K562 (cell line): ENCODE results near the gene FGF11.

Source experiments
- BHLHE40 ChIP-seq: IDR thresholded peaks from 2 replicates; pipeline ENCODE4 v1.6.1; 2011; ENCODE audit warnings: low read length, improper control_type of control experiment
- FOSL1 ChIP-seq: fragments of 200-800 bp; sonication (Bioruptor generic); conservative IDR thresholded peaks from 2 replicates; pipeline ENCODE4 v1.6.1; 2016; ENCODE audit warnings: missing genetic modification characterization, missing compliant biosample characterization
- JUND ChIP-seq, 2 experiments: IDR thresholded peaks; 2 replicates in 1 of 2; 3 replicates in 1 of 2; pipeline ENCODE4 v1.6.1; 2011; ENCODE audit warnings: borderline replicate concordance in 2 of 2, low read depth in 2 of 2, low read length in 2 of 2, improper control_type of control experiment in 1 of 2, missing biosample characterization in 1 of 2, missing genetic modification characterization in 1 of 2, missing genetic modification reagents in 1 of 2
- MBD2 ChIP-seq: sonication (generic); IDR thresholded peaks from 2 replicates; pipeline ENCODE4 v1.6.1; 2016; ENCODE audit warnings: low read depth, borderline replicate concordance
- NFIC ChIP-seq: fragments of 450-650 bp; IDR thresholded peaks from 2 replicates; pipeline ENCODE4 v1.6.1; 2017; ENCODE audit warnings: mild to moderate bottlenecking, inconsistent platforms
- POLR2AphosphoS5 ChIP-seq: IDR thresholded peaks from 2 replicates; pipeline ENCODE4 v1.6.1; 2011; ENCODE audit warnings: mild to moderate bottlenecking, low read depth, low read length, moderate library complexity; ENCODE audit not compliant: control insufficient read depth, insufficient read depth
- RAD21 ChIP-seq, 2 experiments: fragments of 250-450 bp in 1 of 2; fragments of 450-650 bp in 1 of 2; sonication (Bioruptor Pico) in 1 of 2; formaldehyde crosslinking in 1 of 2; IDR thresholded peaks in 1 of 2; conservative IDR thresholded peaks in 1 of 2; 2 replicates each; pipeline versions ENCODE4 v1.4.0 to v1.8.0; 2020 to 2022; ENCODE audit warnings: mild to moderate bottlenecking in 2 of 2, moderate library complexity in 1 of 2
- TAF1 ChIP-seq: IDR thresholded peaks from 2 replicates; pipeline ENCODE4 v1.6.1; 2011; ENCODE audit warnings: mild to moderate bottlenecking, low read length, moderate library complexity; ENCODE audit not compliant: insufficient read depth, control insufficient read depth, severe bottlenecking; ENCODE audit errors: extremely low read depth
- TAF7 ChIP-seq: fragments of 450-650 bp; IDR thresholded peaks from 2 replicates; pipeline ENCODE4 v1.6.1; 2016; ENCODE audit warnings: missing genetic modification characterization, missing compliant biosample characterization
- TCF7L2 ChIP-seq: fragments of 150-350 bp; IDR thresholded peaks from 2 replicates; pipeline ENCODE4 v1.6.1; 2016; ENCODE audit warnings: low read depth, mild to moderate bottlenecking, low read length, moderate library complexity
- TF ChIP-seq, protein P1 (sequence below): conservative IDR thresholded peaks from 2 replicates; pipeline ENCODE4 v1.6.1; 2011; ENCODE audit warnings: low read depth, mild to moderate bottlenecking, low read length; ENCODE audit not compliant: control insufficient read depth
- TF ChIP-seq, protein P2 (sequence below): sonication (generic); formaldehyde crosslinking; IDR thresholded peaks from 2 replicates; pipeline ENCODE4 v1.9.0; 2022; ENCODE audit warnings: mild to moderate bottlenecking, missing genetic modification reagents
- TF ChIP-seq, protein P3 (sequence below), 2 experiments: fragments of 450-650 bp in 1 of 2; sonication (generic) in 1 of 2; formaldehyde crosslinking in 1 of 2; IDR thresholded peaks in 1 of 2; conservative IDR thresholded peaks in 1 of 2; 2 replicates each; pipeline versions ENCODE4 v1.6.1 to v1.8.1; 2016 to 2023; ENCODE audit warnings: mild to moderate bottlenecking in 2 of 2, moderate library complexity in 2 of 2, inconsistent platforms in 1 of 2, missing genetic modification reagents in 1 of 2

DNA sequence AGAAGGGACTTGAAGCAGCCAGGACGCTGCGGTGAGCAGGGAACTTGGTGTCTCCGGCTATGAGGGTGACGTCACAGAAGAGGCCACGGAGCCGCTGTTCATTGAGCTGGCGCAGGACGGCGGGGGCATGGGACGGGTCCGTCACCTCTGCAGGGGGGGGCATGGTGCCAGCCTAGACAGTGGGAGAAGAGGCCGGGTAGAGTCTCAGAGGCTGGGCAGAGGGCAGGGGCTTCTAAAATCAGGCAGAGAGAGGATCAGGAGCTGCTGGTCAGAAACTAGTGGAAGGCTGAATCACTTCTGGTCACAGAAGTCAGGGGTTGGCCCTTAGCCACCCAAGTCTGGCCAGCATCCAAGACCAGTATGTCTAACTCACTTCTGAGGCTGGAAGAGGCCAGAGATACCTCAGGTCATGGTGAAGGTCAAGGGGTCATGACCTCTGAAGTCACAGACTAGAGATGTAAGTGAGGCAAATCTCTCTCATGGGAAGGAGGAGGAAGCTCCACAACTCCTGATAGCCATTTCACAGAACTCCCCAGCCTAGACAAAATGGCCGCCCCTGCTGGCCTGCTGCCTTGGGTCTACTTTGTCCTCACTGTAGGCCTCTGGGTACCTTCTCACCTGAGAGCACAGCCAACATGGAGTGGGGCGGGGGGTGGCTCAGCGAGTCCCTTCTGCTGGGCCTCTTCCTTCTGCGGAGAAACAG lies 27.5 kb downstream of the FGF11 start:
- TF ChIP-seq MBD2, result no peak
- TF ChIP-seq NFIC, result peak; percentile 94
- peak; percentile 25; the same call in 1 of the 2 replicates for TF ChIP-seq JUND (IDR thresholded peaks at IDR 0.05; ENCODE audit: borderline replicate concordance, low read depth, low read length)
- peak; percentile 47; the same call in 1 of the 3 replicates for TF ChIP-seq JUND (tag; IDR thresholded peaks at IDR 0.05; ENCODE audit: borderline replicate concordance, low read depth, low read length)
- TF ChIP-seq, protein P1, sequence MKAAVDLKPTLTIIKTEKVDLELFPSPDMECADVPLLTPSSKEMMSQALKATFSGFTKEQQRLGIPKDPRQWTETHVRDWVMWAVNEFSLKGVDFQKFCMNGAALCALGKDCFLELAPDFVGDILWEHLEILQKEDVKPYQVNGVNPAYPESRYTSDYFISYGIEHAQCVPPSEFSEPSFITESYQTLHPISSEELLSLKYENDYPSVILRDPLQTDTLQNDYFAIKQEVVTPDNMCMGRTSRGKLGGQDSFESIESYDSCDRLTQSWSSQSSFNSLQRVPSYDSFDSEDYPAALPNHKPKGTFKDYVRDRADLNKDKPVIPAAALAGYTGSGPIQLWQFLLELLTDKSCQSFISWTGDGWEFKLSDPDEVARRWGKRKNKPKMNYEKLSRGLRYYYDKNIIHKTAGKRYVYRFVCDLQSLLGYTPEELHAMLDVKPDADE, result no peak
- TF ChIP-seq, protein P2, sequence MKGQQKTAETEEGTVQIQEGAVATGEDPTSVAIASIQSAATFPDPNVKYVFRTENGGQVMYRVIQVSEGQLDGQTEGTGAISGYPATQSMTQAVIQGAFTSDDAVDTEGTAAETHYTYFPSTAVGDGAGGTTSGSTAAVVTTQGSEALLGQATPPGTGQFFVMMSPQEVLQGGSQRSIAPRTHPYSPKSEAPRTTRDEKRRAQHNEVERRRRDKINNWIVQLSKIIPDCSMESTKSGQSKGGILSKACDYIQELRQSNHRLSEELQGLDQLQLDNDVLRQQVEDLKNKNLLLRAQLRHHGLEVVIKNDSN (CRISPR knock-in tag), result no peak
- no peak for TF ChIP-seq TAF1
- no peak for TF ChIP-seq BHLHE40
- TF ChIP-seq FOSL1 (tag), result no peak
- no peak for TF ChIP-seq TCF7L2
- TF ChIP-seq TAF7 (tag), result no peak
- TF ChIP-seq POLR2AphosphoS5, result no peak
- TF ChIP-seq RAD21 (CRISPR knock-in tag; conservative IDR thresholded peaks at IDR 0.05 in 1 of 2, IDR thresholded peaks at IDR 0.05 in 1 of 2), result no peak
- TF ChIP-seq, protein P3, sequence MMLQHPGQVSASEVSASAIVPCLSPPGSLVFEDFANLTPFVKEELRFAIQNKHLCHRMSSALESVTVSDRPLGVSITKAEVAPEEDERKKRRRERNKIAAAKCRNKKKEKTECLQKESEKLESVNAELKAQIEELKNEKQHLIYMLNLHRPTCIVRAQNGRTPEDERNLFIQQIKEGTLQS (IDR thresholded peaks at IDR 0.05), result peak; percentile 23; the same call in 1 of the 2 replicates
- TF ChIP-seq, protein P3 (CRISPR knock-in tag; conservative IDR thresholded peaks at IDR 0.05), result no peak
